RCC 7860 (cell line): ENCODE measurements around the gene C10orf67.

Experiments used
- DNase-seq: peaks from one replicate; pipeline ENCODE4 v3.0.0-alpha.2; 2015; ENCODE audit warnings: low spot score
- FAIRE-seq: peaks from 2 replicates; lab custom pipeline; 2012; peaks lifted over from hg19 to GRCh38; lab: Jason Lieb, UNC

Gene C10orf67

DNA sequence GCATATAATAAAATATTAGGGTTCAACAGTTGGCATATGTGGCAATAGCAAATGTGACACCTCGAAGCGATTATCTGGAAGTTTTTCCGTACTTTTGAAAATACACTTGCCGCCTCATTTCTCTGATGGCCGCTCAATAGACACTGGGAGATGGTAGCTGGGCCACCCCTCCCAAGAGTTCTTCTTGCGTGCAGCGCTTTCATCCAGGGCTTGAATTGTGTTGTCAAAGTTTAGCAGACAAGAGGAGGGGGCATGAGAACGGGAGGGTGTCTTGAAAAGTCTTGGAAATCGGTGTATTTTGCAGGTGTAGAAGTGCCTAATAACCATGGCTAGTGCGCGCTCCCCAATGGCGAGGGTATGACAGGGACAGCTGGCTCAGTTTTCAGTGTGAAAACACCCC lies 144.0 kb downstream of the C10orf67 start:
- DNase-seq (no peak), FAIRE-seq (no peak)

DNA sequence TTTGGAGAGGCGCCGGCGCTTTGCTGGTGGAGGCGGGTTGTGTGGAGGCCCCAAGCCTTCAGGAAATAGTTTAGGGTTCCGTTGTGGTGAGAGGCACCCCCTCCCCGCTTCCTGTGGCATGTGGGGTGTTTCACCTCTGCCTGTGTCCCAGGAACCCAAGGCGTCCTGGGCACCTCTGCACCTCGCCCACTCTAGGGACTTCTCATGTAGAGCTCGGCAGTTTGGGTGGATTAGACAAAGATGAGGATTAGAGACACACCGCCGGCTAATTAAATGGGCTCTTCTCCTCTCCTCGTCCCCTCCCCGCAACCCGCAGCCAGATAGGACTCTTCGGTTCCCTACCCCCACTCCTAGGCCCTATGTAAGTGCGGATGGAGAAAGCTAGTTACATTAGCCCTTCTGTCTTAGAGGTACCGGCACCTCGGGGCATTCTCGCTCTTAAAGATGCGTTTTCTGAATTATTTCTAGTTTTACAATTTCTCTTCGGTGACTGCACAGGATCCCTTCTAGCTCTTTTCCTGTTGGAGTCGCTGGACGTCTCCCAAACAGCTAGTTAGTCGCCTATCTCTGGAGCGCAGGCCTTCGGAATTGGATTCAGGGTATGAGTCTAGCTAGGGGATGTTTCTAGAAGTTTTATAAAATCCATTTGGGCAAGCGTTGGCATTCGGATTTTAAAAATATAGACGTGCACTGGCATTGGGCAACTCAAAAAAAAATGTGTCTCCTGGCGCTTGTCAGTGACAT lies 144.7 kb downstream of the C10orf67 start:
- FAIRE-seq (no peak), DNase-seq (no peak)

DNA sequence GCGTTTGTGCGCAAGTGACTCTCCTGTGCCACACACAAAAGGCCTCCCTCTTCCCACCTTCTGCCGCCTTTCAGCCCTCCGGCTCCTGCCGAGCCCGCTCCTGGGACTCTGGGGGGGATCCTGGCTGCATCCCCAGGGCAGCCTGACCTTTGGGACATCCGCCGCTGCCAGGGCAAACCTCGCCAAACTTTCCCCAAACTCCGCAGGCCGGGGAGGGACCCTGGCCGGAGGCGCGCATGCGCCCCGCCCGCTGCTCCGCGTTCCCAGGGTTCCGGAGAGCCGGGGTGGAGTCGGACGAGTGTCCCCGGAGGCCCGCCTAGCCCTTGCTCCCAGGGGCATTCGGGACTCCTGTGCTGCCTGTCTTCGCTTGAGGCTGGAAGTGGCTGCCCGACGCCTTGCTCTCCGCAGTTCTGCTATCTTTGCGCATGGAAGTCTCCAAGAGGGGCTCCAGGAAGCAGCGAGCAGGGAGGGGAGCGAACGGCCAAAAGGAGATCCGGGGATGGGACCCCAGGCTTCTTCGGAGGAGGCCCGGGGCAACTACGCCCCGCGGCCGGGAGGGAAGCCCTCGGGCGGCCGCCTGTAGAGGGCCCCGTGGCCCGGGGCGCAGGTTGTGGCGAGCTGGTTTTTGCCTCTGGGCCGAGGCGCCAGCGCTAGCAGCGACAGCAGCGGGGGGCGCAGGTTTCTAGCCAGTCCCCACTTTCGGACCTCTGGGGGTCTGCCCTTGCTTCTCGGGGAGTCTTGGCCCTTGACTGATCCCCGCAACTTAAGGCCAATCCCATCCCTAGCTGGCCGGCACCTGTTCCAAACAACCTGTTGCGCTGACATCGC lies 145.4 kb downstream of the C10orf67 start:
- no peak for FAIRE-seq
- DNase-seq = no peak

DNA sequence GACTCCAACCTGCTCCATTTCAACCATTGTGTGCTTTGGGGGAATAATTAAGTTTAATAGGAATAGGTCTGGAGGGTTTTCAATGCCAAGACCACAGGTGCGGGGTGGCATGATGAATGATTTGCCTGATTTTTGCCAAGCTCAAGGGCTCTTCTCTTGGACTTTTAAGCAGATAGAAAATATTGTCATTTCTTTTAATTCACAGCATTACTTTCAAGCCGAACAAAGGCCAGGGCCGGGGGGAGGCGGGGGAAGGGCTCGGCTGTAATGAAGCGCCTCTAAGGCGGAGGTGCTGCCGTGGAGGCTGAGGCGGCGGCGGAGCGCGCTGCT lies 146.0 kb downstream of the C10orf67 start:
- DNase-seq (no peak), FAIRE-seq (no peak)

DNA sequence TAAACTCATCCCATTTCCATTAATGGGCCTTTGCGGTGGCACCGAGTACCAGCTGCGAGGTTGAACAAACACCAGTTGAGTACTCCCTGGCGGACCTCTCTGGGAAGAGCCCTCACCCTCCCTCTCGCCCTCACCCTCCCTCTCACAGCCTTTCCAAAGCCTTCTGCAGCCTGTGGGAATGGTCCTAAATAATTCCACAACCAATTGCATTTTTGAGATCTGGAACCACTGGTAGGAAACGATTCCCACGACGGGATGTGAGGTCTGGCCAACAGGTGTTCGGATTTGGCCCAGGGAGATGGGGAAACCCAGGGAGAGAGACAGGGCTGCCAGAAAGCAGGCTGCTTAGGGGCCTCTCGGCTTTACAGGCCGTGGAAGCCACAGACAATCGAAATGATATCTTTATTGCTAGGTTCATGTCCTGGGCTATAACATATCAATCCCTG lies 147.2 kb downstream of the C10orf67 start:
- FAIRE-seq = no peak
- no peak for DNase-seq

DNA sequence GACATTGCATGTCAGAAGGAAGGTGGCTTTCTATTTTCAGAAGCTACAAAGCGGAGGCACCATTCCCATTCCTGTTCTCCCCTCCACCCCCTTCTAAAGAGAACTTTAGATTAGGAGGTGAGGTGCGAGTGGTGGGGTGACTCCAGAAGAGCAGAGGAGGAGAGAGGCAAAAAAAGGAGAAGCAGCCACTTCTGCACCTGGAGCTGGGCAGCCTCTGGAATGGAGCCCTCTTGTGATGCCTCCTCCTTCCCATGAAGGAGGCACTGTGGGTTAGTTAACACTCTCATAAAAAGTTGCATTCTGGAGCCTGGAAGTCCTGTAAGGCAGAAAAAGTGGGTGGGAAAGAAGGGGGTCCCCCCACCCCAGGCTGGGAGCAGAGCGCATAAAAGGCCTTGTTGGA lies 147.7 kb downstream of the C10orf67 start:
- FAIRE-seq (no peak), DNase-seq (no peak)

DNA sequence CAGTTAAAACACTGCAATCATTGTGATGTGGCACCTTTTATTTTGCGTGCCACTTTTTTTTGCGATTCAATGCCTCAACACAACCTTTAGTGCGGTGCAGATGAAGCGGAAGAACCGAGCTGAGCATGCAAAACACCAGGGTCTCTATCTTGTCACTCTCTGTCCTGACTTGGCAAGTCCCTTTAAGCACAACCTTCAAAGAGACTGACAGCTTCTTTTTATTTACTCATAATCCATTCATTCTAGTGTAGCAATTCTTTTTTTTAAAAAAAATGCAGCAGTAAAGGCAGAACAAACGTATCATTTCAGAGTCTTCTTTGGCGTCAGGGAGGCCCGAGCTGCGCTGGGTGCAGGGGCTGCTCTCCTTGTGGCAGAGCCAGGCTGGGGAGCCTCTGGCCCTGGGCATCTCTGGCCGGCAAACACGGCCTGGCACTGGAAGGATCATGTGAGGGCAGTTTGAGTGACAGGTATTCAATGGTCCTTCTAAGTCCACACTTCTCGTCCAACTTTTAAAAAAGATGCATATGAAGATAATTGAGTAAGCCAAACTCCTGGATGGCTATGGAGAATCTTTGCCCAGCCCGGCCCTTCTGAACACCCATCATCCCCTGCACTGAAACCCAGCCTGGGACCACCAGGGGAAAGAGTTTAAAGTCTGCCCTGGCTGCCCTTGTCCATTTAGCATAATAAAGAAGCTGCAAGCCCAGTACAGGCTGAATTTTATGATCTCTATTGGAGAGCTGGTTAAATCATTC lies 148.6 kb downstream of the C10orf67 start:
- FAIRE-seq = no peak
- no peak for DNase-seq

DNA sequence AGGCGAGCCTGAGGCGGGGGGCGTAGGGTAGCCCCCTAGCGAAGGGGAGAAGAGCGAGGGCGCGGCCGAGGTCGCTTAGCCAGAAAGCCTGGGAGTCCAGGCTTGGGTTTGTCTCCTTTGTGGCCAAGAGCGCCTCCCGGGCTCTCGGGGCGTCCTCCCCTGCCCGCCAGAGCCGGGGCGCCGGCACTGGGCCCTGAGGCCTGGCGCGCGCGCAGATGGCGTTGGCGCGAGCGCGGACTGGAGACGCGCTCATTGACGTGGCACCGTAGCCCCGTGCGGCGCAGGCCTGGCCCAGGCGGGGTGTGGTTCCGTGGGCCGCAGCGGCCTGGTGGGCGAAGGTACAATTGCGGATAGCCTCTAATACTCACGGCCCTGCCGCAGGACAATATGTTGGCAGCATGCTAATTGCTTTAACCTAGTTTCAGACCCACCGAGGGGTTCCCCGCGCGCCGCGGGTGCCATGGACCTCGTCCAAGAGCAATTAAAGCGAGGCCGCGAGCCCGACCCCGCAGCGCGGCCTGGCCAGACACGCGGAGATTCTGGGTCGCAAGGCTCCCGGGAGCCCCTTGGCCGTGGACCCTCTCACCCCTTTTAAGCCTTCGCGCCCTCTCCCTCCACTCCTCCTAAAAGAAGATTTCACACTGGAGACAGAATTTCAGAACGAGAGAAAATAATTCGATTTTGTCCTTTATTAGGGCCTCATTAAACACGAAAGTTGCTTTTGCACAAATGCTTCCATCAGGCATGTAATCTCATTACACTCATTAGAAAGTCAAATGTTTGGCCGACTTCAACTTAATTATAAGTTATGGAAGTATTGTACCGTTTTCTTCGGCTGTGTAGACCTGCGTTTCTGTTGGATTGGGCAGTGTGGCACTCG lies 149.4 kb downstream of the C10orf67 start:
- FAIRE-seq = no peak
- no peak for DNase-seq

DNA sequence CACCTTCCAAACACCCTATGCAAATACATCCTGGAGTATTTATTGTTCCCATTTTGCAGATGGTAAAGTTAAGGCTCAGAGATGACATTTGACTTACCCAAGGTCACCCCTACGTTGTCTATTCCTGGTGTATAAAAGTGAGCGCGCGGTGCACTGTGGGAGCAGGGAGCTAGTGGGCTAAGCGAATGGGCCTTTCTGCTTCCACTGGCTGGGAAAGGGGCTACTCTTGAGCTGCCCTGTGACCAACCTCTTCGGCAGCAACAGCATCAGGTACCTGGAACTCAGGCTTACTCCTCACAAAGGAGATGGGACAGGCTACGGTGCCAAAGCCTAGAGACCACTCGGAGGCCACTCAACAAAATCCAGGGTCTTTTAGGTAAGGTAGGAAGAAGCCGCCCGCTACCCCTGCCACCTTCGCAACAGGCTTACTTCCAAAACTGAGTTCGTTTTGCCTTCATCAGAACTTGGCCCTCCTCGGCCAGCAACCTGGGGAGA lies 150.1 kb downstream of the C10orf67 start:
- no peak for FAIRE-seq
- DNase-seq = no peak

DNA sequence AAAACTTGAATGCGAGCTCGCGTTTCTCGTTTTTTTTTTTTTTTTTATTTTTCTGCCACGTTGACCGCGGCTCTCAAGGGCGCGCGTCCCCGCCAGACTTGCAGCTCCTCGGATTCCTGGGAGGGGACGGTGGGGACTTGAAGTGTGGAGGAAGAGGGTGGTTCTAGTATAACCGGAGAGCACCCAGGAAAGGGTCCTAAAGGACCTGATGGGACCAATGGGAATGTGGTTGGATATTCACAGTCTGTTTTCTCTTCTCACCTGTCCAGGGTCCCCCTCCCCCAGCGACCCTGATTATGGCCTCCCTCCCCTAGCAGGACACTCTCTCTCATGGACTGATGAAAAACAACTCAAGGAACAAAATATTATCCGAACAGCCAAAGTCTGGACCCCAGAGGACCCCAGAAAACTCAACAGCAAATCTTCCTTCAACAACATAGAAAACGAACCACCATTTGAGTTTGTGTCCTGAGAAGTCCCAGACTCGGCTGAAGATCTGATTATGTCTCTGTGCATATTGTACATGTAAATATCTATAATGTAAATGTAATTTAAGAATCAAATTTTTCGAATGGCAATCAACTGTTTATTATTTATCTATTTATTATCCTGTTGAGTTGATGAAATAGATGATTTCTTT lies 151.0 kb downstream of the C10orf67 start:
- FAIRE-seq = no peak
- no peak for DNase-seq

DNA sequence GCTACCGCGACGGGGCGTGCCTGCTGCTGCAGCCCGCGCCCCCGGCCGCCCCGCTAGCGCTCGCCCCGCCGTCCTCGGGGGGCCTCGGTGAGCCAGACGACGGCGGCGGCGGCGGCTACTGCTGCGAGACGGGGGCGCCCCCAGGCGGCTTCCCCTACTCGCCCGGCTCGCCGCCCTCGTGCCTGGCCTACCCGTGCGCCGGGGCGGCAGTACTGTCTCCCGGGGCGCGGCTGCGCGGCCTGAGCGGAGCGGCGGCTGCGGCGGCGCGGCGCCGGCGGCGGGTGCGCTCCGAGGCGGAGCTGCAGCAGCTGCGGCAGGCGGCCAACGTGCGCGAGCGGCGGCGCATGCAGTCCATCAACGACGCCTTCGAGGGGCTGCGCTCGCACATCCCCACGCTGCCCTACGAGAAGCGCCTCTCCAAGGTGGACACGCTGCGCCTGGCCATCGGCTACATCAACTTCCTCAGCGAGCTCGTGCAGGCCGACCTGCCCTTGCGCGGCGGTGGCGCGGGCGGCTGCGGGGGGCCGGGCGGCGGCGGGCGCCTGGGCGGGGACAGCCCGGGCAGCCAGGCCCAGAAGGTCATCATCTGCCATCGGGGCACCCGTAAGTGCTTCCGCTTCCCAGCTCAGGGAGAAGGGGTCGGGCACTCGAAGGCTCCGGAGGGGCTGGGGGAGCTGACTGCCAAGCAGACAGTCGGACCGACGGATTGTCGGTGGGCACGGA lies 151.7 kb downstream of the C10orf67 start:
- no peak for DNase-seq
- no peak for FAIRE-seq

DNA sequence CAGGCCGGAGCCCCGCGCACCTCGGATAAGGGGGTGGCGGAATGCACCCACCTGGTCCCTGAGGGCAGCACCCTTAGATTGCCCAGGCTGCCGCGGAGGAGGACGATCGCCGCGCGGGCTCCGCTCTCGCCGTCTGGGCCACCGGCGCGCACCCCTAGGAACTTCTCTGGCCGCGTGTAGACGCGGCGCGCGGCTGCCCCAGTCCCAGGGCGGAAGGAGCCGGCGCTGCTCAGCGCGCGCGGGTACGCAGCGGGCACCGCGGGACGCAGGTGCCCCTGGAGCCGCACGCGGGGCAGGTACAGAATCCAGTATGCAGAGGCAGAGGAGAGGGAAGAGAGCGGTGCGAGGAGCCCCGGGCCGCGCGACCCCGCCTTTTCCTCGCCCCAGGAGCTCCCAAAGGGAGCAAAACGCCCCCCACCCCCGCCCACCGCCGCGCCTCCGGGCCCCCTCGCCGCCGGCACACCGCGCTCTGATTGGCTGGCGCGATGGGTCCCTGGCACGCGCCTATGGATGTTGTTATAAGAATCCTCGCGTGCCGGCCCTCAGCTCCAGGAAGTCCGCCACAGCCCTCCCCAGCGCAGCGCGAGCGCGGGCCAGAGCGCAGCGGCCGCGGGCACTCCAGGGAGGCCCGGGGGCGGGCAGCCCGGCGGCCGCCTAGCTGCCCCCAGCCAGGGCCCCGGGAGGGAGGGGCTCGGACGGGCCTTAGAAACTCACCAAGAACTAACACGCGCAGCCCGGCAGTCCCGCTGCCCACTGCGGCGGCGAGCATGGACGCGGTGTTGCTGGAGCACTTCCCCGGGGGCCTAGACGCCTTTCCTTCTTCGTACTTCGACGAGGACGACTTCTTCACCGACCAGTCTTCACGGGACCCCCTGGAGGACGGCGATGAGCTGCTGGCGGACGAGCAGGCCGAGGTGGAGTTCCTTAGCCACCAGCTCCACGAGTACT lies 152.6 kb downstream of the C10orf67 start, which contains the start of gene PTF1A:
TSS of gene PTF1A (plus strand) at position 549 of the 948 bp plus-strand sequence. CDS start at position 768, 219 bp downstream.
- DNase-seq = no peak
- no peak for FAIRE-seq

DNA sequence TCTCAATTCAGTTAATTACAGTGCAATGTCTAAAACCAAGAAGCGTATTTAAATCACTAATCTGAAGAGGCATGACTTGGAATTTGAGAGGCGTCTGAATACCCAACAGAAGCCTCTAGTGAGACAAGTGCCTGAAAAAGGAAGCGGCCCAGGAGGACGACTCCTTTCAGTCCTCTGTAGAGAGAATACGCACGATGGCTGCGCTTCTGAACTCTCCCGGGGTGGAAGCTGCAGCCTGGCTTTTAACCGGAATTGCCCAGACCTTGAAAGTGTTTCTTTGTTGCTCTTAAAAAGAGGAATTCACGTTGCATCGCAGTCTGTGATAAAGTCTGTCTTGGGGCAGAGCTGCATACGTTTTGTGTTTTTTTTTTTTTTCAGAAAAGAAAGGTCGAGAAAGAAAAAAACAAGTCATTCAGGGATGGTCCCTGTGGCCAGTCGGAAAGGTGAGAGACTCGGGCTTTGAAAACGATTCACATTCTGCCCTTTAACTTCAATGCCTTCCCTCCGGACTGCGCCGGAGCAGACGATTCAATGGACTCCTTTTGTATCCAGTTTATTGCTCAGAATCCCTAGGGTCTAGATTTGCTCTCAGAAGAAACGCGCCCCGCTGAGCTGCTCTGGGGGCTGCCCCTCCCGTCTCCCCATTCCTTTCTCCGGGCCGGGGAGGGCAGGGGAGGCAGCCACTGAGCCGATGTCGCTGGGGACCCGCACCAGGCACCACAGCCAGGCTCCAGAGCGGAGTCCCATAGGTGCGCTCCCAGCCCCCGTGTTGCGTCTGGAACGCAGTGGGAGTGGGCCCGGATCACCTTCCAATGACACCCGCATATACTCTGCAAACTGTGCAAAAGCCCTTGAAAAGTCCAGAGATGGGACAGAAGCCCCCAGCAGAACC lies 153.5 kb downstream of the C10orf67 start:
- no peak for DNase-seq
- no peak for FAIRE-seq

DNA sequence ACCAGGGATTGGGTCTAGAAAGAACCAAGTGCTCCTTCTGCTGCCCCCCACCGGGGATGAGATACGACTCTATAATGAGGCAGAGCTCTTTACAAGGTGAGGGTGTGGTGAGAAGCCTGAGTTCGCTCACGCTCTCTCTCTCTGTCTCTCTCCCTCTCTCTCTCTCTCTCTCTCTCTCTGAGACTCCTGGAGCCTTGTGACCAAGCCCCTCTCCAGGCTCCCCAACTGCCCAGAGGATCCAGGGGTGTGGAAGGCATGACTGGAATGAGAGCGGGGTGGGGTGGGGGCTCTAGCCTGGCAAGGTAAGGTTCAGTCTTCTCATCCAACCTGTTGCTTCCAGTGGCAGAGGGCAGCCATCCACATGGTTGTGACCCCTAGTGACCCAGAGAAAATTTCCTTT lies 155.6 kb downstream of the C10orf67 start:
- FAIRE-seq (no peak), DNase-seq (no peak)

DNA sequence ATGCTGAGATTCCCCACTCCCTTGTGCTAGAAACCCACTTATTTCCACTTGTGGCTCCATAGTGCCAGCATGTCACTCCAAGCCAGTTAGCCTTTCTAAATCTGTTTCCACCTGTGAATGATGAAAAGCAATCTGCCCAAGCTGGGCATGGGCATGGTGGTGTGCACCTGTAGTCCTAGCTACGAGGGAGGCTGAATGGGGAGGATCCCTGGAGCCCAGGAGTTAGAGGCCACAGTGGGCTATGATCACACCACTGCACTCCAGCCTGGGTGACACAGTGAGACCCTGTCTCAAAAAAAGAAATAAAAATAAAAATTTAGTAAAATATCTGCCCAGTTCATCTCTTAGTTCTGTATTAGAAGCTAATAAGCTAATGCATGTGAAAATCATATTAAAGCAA lies 157.4 kb downstream of the C10orf67 start:
- DNase-seq (no peak), FAIRE-seq (no peak)

DNA sequence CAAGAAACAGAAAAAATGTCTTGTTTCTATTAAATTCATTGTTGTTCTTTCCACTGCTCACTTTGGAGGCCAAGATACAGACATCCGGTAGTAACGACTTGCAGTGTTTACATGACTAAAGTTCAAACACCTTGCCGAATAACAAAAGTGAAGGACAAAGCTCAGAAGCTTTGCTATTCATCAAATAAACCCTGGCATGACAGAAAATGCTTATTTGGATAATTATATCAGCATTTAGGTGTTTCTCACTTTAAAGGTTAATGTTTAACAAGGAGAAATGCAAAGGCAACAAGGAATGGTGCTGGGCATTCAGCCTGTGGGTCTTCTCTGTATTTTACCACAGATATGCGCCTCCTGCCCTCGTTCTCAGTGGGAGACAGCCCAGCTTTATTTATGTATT lies 157.9 kb downstream of the C10orf67 start:
- DNase-seq = no peak
- no peak for FAIRE-seq

DNA sequence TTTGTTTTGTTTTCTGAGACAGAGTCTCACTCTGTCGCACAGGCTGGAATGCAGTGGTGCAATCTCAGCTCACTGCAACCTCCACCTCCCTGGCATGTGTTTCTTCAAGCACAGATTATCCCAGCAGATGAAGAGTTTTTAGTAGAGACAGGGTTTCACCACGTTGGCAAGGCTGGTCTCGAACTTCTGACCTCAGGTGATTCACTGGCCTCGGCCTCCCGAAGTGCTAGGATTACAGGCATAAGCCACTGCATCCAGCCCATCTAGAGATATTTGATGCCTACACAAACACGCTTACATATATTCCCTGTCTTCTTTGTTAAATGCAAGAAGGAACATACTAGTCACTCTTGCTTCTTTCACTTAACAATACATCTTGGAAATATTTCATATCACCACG lies 158.4 kb downstream of the C10orf67 start:
- no peak for FAIRE-seq

More for the DNA sequence above, 158.4 kb downstream of the C10orf67 start:
- DNase-seq = no peak
